NCI-H187 (cell line): ENCODE results near the gene RPGRIP1L.
A peak's percentile ranks its signal among the peaks of the same experiment; 100 is the strongest.

Source experiments
- DNase-seq, 2 experiments: peaks; one replicate each; lab custom pipeline; 2025; lab: John Stamatoyannopoulos, UW

RPGRIP1L gene

DNA sequence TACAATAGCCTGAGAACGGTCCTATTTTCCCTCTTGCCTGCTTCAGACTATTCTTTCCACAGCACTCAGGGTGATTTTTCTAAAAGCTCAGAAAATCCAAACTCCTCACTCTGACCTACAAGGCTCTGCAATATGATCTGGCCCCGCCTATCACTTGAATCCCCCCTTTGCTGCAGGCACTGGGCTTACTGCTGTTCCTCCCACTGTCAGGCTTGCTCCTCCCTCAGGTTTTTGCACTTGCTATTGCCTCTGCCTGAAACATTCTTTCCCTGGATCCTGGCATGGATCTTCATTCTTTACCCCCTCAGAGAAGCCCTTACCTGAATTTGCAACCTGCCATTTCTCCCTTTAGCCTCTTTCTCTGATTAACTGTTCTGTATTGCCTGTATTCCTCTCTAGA is 52.3 kb downstream of the RPGRIP1L start:
- no peak for DNase-seq

DNA sequence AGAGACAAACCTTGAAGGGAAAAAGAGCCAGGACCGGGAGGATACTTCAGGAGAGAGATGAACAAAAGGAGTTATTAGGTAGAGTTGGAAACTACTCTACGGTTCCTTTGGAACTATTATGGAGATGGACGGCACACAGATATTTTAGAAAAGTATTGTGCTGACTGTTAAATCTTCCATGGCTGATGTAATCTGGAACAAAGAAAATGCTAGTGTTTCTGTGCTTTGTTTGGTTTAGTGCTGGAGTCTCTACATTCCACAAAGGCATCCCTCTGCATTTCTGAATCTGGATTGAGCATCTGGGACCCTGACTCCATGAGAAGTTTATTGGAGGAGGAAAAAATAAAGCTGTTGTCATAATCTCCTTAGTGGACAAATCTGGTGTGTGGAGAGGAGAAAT is 57.2 kb downstream of the RPGRIP1L start:
- no peak for DNase-seq

DNA sequence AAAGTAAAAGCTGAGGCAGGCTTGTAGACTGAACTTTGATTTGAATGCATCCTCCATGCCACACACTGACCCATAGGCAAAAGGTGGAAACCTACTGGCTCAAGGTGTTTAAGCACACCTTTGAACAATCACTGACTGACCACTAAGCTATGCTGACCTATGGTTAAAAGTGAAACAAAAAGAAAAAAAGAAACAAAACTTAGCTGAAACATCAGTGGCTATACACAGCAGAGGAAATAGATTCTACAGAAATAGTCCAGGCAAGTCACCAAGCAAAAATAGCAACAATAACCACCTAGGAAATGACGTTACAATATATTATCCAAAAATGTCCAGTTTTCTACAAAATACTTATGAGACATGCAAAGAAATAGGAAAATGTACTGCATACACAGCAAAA is 60.2 kb downstream of the RPGRIP1L start:
- no peak for DNase-seq

DNA sequence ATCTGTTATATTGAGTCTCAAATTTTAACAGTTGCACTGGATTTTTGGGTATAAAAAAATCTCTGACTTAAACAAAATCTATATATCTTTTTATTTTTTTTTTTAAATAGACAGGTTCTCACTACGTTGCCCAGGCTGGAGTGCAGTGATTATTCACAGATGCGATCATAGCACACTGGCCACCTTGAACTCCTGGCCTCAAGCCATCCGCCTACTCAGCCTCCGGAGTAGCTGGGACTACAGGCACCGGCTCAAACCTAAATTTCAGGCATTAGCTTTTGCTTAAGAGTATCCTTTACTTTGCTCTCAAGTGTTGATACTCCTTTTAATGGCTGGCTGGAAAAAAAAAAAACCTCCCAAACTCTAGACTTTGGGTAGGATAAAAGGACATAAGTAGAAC is 61.6 kb downstream of the RPGRIP1L start:
- no peak for DNase-seq

DNA sequence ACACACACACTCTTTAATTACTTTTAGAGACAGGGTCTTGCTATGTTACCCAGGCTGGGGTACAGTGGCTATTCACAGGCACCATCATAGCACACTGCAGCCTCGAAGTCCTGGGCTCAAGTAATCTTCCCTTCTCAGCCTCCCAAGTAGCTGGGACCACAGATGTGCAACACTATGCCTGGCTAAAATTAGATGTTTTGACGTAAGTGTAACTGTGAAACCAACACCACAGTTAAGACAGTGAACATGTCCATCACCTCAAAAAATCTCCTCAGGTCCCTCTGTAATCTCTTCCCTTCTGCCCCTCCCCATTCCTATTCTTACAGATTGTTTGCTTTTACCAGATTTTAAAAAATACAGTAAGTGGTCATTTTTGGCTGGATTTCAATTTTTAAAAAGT is 66.7 kb downstream of the RPGRIP1L start:
- no peak for DNase-seq

DNA sequence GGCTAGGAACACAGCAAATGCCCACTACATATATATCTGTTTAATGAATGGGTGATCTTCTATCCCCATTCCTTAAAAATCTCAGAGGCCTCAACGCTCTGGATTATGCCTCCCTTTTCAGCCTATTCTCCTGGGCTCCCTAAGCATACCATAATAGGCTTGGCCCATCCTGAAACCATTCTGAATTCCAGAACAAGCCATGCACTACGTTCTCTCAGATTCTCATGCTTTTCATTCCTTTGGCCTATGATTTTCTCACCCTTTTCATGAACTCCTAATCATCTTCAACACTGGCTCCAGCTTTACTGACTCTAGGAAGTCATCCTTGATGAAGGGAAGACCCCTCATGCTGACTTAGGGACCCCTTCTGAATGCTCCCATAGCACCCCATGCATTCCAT is 71.1 kb downstream of the RPGRIP1L start:
- no peak for DNase-seq

DNA sequence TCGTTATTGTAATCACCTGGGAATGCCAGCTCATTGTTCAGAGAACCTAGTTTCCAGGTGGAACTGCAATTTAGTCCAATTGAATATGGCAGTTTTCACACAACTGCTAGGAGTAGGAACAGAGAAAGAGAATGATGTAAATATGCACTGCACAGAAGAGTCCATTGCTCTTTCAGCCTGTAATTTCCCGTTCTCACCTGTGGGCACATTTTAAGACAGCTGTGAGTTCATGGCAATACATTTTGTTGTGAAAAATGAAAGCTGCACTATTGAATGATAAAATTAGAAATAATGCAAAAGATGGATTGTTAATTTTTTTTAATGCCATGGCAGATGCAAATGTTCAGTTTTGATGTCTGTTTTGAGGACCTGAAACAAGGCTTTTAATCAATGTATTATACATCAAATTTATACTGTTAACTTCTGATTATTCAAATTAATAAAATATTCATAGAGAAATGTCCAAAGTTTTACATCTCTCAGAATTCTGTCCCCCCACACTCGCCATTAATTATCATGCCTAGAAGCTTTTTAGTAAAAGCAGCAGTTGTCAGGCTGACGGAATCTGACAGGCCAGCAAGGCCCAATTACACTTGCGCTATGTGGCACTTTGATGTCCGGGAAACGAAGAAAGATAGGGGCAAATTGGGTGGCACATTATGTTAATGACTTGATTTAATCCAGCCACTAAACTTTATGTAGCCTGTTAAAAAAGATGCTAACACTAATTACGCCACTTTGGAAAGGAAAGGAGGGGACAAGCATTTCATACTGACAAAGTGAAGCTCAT is 72.2 kb downstream of the RPGRIP1L start:
- DNase-seq = no peak

DNA sequence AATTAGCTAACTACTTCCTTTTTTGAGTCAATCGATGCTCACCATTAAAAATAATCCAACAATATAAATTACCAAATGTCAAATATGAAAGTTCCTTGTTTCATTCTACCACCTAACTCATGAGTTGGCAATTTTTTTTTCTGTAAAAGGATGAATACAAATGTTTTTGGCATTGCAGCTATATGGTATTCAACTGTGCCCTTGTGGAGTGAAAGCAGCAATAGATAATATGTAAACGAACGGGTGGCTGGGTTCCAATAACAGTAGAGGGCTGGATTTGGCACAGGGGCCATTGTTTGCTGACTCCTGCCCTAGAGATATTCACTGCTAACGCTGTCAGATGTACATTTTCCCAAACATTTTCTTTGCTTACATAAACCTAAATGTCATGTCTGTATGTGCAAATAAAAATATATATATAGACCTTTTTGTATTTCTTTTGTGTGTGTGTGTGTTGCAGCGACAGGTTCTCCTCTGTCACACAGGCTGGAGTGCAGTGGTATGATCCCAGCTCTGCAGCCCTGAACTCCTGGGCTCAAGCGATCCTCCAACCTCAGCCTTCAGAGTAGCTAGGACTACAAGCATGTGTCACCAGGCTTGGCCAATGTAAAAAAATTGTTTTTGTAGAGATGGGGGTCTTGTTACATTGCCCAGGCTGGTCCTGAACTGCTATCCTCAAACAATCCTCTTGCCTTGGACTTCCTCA is 73.9 kb downstream of the RPGRIP1L start:
- DNase-seq = no peak

DNA sequence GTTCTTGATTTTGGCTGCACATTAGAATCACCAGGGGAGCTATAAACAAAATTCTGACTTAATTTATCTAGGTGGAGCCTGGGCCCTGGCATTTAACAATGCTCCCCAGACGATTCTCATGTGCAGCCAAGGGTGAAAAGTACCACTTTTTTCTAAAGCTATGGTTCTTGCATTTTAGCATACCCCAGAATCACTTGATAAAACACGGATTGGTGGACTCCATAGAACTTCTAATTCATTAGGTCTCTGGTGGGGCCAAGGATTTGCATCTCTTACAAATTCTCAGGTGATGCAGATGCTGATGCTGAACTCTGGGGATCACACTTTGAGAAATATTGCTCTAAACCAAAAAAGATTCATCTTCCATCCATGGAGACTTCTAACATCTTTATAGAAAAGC is 74.5 kb downstream of the RPGRIP1L start:
- no peak for DNase-seq

DNA sequence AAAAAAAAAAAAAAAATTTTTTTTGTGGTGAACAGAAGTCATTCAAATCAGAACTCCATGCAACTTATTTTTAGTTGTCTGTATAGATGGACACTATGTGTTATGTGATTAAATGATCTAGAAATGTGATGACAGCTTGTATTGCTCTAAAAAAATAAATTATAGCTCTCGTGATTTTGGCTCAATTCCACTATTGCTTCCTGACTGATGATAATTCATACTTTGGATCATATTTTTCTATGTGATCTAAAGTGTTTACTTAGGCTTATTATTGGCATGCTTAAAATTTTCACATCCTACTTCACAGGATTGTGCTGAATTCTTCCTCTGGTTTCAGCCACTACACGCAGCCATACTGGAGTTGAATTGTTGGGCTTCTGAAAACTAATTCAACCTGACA is 76.8 kb downstream of the RPGRIP1L start:
- DNase-seq = no peak

DNA sequence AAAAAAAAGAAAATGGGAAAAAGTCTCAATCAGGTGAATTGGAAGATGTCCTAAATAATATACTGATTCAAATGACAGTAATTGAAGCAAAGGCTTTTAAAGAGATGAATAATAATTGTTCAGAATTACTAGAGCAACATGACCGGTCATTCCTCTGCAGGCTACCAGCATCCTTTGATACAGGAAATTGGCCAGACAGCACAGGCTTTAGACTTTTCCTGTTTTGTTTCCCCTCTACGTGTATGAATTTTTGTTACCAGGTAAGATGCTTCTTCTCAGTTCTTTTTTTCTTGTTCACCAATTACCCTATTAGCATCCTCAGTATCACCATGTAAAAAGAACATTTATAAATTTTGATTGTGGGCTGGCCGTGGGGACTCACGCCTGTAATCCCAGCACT is 77.5 kb downstream of the RPGRIP1L start:
- DNase-seq = peak in 1 of 2 experiments; percentile 0

DNA sequence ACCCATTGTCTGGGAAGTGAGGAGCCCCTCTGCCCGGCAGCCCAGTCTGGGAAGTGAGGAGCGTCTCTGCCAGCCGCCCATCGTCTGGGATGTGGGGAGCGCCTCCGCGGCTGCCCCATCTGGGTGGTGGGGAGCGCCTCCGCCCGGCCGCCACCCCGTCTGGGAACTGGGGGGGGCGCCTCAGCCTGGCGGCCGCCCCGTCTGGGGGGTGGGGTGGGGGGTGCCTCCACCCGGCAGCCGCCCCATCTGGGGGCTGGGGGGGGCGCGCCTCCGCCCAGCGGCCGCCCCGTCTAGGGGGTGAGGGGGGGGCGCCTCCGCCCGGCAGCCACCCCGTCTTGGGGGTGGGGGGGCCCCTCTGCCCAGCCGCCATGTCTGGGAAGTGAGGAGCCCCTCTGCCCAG is 78.4 kb downstream of the RPGRIP1L start:
- DNase-seq = no peak

DNA sequence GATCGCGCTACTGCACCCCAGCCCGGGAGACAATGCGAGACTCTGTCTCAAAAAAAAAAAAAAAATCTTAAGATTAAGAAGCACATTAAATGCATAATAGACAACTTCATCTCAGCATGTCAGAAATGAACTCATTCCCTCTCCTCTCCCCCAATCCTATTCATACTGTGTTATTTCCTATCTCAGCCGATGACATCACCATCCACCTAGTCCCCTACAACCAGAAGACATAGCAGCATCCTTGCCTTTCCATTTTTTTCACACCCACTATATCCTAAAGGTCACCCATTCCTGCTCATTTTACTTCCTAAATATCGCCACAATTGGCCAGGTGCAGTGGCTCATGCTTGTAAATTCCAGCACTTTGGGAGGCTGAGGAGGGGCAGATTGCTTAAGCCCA is 81.3 kb downstream of the RPGRIP1L start:
- no peak for DNase-seq

DNA sequence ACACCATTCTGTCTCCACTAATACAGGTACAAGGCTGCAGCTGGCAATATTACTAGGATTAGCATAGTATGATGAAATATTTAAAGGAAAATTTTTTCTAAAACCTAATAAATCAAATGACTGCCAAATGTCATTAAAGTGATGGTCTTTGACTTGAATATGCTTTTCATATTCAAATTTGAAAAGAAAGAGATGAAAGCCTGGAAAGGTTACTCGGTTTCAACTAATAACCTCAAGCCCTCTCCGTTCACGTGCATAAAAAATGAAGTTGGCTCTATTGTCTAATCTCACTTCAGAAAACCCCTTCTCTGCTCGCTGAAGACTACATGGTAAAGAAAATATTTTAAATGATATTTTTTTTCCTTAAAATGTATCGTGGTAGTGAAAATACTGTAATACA is 83.2 kb downstream of the RPGRIP1L start:
- DNase-seq = no peak

DNA sequence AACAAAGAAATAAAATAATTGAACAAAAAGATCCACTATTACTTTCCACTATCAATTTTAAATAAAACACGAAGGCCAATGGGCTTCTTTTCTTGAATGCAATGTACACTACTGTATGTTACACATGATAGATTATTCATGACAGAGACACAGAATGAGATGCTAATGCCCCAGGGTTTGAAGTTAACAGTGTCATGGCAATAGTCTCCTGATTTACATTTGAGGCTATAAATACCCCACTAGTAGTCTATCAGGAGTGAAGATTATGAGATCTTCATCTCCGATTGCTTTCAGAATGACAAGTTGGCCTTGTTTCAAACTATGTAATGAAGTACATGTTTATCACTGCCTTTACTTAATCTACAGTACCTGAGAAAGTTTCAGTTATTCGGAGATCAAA is 84.4 kb downstream of the RPGRIP1L start:
- DNase-seq = no peak

DNA sequence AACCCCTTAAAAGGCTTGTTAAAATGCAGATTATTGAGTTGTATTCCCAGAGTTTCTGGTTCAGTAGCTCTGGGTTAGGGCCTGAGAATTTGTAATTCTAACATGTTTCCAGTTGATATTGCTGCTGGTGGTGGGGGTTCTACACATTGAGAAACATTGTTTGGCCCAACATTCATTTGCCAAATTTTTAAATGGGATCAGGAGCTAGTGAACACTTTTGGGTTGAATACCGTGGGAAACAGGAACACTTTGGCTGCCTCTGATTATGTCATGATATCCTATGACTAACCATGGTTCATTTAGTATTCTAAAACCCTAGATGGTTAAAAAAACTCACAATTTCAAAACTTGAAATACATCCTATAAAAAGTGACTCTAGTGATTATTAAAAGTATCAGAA is 89.3 kb downstream of the RPGRIP1L start:
- no peak for DNase-seq

DNA sequence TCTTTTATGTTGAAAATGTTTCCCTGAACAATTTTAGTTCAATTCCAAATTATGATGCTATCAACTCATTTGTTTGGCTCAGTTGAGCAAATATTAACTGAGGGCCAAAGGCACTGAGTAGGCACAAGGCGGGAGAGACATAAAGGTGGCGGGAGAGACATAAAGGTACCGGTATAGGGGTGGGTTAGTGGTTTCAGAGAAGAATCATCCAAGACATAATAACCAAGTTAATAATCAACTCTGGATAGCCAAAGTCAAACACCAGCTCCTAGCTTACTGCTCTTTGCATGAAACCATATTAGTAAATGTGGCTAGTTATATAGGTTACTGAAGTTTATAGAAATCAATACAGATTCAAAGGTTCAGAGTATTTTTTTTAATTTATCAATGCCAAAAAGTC is 91.7 kb downstream of the RPGRIP1L start:
- no peak for DNase-seq

DNA sequence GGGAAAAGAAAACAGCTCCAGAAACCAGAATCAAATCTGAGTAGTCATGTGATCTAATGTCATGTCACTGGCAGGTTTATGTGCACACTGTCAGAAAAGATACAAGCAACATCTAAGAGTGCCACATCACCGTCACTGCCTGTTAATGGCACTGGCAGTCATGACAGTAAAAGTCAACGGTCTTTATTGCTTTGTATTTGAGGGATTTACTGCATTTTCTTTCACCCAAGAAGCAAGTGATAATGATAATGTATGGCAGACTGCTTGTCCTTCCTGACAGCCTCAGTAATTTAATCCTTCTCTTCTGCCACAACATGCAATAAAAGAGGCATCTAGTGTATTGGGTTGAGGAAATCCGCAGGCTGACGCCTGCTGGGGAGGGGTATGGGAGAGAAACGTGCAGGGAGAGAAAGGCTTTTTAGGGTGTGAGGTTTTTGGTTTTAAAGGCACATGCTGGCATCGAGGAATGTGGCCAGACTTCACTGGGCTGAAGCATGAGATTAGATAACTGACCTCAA is 92.4 kb downstream of the RPGRIP1L start:
- peak in 1 of 2 experiments; percentile 8 for DNase-seq

DNA sequence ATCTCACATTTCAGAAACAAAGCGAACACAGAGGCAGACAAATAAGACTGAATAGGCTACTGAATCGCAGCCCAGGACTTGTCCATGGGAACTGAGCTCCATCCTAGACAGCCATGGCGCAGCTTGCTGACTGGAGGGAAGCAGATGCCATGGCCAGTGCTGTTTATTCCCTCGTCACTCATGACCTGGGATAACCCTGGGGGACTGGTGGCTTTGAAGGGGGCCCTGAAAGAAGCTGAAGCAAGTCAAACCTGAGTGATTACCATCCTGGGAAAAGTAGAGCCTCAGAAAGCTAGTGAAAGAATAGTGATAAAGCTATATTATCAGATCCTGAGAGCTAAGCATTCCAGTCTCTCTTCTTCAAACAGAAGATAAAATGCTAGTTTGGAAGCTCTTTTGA is 94.1 kb downstream of the RPGRIP1L start:
- DNase-seq = no peak

DNA sequence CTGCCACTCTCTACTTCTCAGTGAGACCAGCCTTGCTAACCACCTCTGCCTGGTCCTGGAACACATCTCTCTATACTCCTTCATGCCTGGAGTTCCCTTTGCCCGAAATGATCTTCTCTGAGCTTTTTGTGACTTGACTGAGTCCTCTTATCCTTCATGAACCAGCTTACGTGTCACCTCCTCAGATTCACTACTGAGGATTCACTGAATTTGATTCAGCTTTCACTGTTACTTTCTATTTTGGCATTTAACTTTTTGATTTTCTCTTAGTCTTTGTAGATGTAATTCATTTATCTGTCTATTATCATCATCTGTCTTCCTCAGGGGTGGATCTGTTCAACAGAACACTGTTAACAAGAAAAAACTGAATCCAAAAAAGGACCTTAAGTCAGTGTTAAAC is 95.6 kb downstream of the RPGRIP1L start:
- no peak for DNase-seq

DNA sequence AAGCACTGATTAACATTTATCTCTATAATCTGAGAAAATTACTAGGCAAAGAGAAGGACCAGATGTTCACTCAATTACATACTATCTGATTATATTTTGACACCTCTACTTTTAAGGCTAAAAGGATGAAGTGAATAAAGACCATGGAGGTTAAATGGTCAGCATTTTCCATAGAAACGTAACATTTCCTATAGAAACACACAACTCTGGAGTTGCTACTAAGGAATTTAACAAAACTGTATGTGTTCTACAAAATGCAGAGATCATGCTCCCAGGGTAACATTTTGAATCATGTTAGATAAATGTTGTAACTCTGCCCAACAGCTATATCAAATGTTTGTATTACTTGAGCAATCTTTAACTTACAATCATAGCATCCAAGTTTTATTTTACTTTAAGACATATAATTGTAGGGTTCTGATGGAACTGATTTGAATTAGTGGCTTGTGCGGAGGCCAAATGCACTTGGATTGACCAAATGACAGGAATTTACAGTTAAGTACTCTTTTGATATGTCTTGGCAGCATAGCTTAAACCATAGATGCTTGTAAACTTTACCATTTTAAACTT is 97.7 kb downstream of the RPGRIP1L start:
- DNase-seq = no peak

DNA sequence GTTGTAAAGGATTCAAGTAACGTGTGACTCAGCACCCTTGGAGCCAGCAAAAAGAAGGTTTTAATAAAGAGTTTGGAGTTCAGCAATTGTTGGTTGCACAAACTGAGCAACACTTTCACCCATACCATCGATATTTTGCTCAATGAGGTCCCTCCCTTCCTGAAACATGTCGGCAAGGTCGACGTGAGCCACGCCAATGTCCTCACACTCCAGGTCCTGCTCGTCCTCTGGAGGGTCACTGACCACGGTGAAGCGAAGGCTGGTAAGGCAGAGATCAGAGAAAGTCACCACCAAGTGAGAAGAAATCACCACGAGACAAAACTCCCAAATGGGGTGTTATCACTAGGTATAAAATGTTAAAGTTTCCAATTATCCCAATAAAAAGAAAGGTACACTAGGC is 98.3 kb downstream of the RPGRIP1L start:
- no peak for DNase-seq

DNA sequence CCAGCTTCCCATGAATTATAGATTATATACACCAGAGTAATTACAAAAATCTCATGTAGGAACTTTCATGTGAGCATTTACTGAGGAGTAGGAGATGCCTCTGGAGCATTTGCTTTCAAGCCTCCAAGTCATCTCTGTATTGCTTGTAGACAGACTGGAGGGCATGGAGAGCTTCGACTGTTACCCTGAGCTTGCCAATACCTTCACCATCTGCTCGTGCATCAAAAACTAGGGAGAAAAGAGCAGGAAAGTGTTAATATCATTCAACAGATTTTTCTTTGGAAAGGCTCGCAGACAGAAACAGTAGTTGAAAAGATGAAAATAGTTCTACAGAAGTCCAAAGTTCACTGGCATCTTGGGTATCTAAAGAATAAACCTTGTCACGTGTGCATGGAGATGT is 101.7 kb downstream of the RPGRIP1L start:
- no peak for DNase-seq
